Body of pancreas (tissue), 4 donors: ENCODE measurements around the gene MAP2.

ENCODE experiments used
- POLR2A ChIP-seq, 3 donors: fragments of 450-650 bp; IDR thresholded peaks; one replicate each; pipeline ENCODE4 v1.6.1; 2016; ENCODE audit warnings: antibody characterized with exemption in 3 of 3, mild to moderate bottlenecking in 2 of 3
- TF ChIP-seq, protein P1 (sequence below), 7 experiments: fragments of 450-650 bp in 4 of 7; fragments of 200-600 bp in 3 of 7; sonication (generic) in 3 of 7; IDR thresholded peaks; one replicate each; pipeline ENCODE4 v1.5.1; 2016 to 2019; ENCODE audit warnings: antibody characterized with exemption in 7 of 7

DNA sequence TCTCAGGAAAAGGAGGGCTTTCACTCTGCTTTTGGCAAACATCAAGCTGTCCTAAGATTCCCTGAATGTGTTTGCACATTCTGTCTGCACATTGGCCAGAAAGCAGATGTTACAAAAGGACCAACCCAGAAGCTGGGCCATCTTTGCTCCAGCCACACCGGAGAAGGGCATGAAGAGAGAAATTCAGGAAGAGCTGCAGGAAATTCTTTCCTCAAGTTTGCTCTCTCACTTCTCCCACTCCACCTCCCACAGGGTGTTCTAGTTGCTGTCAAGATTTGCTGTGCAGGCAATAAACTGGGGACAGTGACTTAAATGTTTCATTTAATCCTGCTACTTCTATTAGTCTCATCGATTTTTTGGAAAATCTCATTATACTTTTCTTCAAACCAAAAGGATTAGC is 210.1 kb downstream of the MAP2 start:
- TF ChIP-seq, protein P1, sequence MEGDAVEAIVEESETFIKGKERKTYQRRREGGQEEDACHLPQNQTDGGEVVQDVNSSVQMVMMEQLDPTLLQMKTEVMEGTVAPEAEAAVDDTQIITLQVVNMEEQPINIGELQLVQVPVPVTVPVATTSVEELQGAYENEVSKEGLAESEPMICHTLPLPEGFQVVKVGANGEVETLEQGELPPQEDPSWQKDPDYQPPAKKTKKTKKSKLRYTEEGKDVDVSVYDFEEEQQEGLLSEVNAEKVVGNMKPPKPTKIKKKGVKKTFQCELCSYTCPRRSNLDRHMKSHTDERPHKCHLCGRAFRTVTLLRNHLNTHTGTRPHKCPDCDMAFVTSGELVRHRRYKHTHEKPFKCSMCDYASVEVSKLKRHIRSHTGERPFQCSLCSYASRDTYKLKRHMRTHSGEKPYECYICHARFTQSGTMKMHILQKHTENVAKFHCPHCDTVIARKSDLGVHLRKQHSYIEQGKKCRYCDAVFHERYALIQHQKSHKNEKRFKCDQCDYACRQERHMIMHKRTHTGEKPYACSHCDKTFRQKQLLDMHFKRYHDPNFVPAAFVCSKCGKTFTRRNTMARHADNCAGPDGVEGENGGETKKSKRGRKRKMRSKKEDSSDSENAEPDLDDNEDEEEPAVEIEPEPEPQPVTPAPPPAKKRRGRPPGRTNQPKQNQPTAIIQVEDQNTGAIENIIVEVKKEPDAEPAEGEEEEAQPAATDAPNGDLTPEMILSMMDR (IDR thresholded peaks at IDR 0.05), result no peak
- TF ChIP-seq POLR2A (IDR thresholded peaks at IDR 0.05), result no peak
